Panc1 (cell line): ENCODE data around the gene AMPH.
"Not testable (repeated sequence)": the region's sequence is repeated elsewhere in the genome, so short reads cannot be mapped to it uniquely, and the experiment has no call there.

Source experiments
- POLR2AphosphoS5 ChIP-seq: IDR thresholded peaks from 2 replicates; pipeline ENCODE4 v1.6.1; 2012; ENCODE audit warnings: mild to moderate bottlenecking, low read depth, low read length, moderate library complexity
- SIN3A ChIP-seq: IDR thresholded peaks from 2 replicates; pipeline ENCODE4 v1.6.1; 2012; ENCODE audit warnings: low read depth, mild to moderate bottlenecking, low read length, moderate library complexity, borderline replicate concordance; ENCODE audit not compliant: insufficient read depth
- TCF7L2 ChIP-seq: IDR thresholded peaks from 2 replicates; pipeline ENCODE4 v1.6.1; 2011; ENCODE audit warnings: mild to moderate bottlenecking, low read depth, low read length, inconsistent platforms
- TF ChIP-seq, protein P1 (sequence below): fragments of 450-650 bp; IDR thresholded peaks from 2 replicates; pipeline ENCODE4 v1.5.1; 2017; ENCODE audit warnings: mild to moderate bottlenecking
- TF ChIP-seq, protein P2 (sequence below), 2 experiments: IDR thresholded peaks; 2 replicates each; pipeline ENCODE4 v1.6.1; 2011 to 2012; ENCODE audit warnings: low read depth in 2 of 2, control low read depth in 1 of 2, low read length in 1 of 2, mild to moderate bottlenecking in 1 of 2, moderate library complexity in 1 of 2; ENCODE audit not compliant: insufficient read depth in 1 of 2

DNA sequence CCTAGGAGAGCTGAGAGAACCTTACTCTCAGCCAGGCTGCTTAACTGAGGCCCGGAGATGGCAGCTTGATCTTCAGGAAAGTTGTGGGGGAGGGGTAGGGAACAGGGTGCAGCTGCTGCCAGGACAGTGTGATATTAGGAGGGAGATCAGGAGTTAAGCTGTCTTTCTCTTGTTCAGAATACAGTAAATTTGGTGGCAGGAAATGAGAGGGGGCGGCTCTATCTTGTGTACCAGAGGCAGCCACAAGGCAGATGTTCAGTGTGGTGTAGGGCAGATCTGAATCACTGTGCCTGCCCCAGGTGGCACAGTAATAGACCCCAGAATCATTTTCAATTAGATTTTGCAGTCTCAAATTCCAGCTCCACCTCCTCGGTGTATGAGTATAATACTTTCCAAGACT is 286.4 kb downstream of the AMPH start:
- TF ChIP-seq, protein P1, sequence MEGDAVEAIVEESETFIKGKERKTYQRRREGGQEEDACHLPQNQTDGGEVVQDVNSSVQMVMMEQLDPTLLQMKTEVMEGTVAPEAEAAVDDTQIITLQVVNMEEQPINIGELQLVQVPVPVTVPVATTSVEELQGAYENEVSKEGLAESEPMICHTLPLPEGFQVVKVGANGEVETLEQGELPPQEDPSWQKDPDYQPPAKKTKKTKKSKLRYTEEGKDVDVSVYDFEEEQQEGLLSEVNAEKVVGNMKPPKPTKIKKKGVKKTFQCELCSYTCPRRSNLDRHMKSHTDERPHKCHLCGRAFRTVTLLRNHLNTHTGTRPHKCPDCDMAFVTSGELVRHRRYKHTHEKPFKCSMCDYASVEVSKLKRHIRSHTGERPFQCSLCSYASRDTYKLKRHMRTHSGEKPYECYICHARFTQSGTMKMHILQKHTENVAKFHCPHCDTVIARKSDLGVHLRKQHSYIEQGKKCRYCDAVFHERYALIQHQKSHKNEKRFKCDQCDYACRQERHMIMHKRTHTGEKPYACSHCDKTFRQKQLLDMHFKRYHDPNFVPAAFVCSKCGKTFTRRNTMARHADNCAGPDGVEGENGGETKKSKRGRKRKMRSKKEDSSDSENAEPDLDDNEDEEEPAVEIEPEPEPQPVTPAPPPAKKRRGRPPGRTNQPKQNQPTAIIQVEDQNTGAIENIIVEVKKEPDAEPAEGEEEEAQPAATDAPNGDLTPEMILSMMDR: not testable (repeated sequence)
- not testable (repeated sequence) for TF ChIP-seq POLR2AphosphoS5, TCF7L2, SIN3A
- TF ChIP-seq, protein P2, sequence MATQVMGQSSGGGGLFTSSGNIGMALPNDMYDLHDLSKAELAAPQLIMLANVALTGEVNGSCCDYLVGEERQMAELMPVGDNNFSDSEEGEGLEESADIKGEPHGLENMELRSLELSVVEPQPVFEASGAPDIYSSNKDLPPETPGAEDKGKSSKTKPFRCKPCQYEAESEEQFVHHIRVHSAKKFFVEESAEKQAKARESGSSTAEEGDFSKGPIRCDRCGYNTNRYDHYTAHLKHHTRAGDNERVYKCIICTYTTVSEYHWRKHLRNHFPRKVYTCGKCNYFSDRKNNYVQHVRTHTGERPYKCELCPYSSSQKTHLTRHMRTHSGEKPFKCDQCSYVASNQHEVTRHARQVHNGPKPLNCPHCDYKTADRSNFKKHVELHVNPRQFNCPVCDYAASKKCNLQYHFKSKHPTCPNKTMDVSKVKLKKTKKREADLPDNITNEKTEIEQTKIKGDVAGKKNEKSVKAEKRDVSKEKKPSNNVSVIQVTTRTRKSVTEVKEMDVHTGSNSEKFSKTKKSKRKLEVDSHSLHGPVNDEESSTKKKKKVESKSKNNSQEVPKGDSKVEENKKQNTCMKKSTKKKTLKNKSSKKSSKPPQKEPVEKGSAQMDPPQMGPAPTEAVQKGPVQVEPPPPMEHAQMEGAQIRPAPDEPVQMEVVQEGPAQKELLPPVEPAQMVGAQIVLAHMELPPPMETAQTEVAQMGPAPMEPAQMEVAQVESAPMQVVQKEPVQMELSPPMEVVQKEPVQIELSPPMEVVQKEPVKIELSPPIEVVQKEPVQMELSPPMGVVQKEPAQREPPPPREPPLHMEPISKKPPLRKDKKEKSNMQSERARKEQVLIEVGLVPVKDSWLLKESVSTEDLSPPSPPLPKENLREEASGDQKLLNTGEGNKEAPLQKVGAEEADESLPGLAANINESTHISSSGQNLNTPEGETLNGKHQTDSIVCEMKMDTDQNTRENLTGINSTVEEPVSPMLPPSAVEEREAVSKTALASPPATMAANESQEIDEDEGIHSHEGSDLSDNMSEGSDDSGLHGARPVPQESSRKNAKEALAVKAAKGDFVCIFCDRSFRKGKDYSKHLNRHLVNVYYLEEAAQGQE (IDR thresholded peaks at IDR 0.05; ENCODE audit: insufficient read depth in 1 of 2, low read depth in 2 of 2, low read length in 1 of 2): not testable (repeated sequence)
